Tibial nerve (tissue), 4 donors: Measurements from ENCODE around the gene SIDT1.

Experiments
- CTCF ChIP-seq, 5 experiments: fragments of 200-600 bp in 3 of 5; fragments of 450-650 bp in 2 of 5; sonication (generic) in 3 of 5; IDR thresholded peaks; one replicate each; pipeline ENCODE4 v1.5.1; 2016 to 2019; ENCODE audit warnings: antibody characterized with exemption in 5 of 5, mild to moderate bottlenecking in 3 of 5, moderate library complexity in 2 of 5
- EP300 ChIP-seq, 2 donors: sonication (generic); formaldehyde crosslinking; IDR thresholded peaks; one replicate each; pipeline ENCODE4 v1.6.1; 2017; ENCODE audit warnings: antibody characterized with exemption in 2 of 2, mild to moderate bottlenecking in 1 of 2

GRCh38 chr3:113660896-113661295 is 128.5 kb downstream of the SIDT1 start:
- TF ChIP-seq CTCF (IDR thresholded peaks at IDR 0.05) (no peak), EP300 (IDR thresholded peaks at IDR 0.05) (no peak)
